Natural killer cell (primary cell): ENCODE results near the gene ETV6. TPM values are rescaled to one million over a fixed set of nuclear protein-coding genes. Genes with fewer than 3 reads are reported as not detected.

Experiments
- ATAC-seq, 3 donors: fragments of 150-1000 bp in 2 of 3; fragments of 200-7000 bp in 1 of 3; cut with Tn5 transposase; 1 replicate in 1 of 3; 2 replicates in 2 of 3; pipeline ENCODE4 v1.10.0; 2021; ENCODE audit warnings: mild to moderate bottlenecking in 2 of 3, moderate library complexity in 2 of 3
- DNase-seq, 2 donors: peaks; one replicate each; pipeline versions ENCODE4 v3.0.0 to v3.0.0-alpha.2; 2013 to 2021; ENCODE audit warnings: mixed read lengths in 1 of 2
- H3K27ac ChIP-seq: one replicate; pipeline ENCODE4 v1.5.1; 2013; ENCODE audit warnings: mild to moderate bottlenecking, low read length
- H3K27me3 ChIP-seq: one replicate; pipeline ENCODE4 v1.6.1; 2013; ENCODE audit warnings: low read length; ENCODE audit not compliant: control insufficient read depth, insufficient read depth
- H3K36me3 ChIP-seq: one replicate; pipeline ENCODE4 v1.6.1; 2013; ENCODE audit warnings: low read length; ENCODE audit not compliant: control insufficient read depth, insufficient read depth
- H3K4me1 ChIP-seq: one replicate; pipeline ENCODE4 v1.6.1; 2013; ENCODE audit warnings: low read length; ENCODE audit not compliant: control insufficient read depth, insufficient read depth
- H3K4me3 ChIP-seq: one replicate; pipeline ENCODE4 v1.5.1; 2013; ENCODE audit warnings: low read length
- H3K9me3 ChIP-seq: one replicate; pipeline ENCODE4 v1.6.1; 2013; ENCODE audit warnings: low read length; ENCODE audit not compliant: control insufficient read depth, insufficient read depth
- H3K27ac Mint-ChIP-seq, 2 donors: one replicate each; pipeline ENCODE4 v1.8.0; 2022; ENCODE audit warnings: mild to moderate bottlenecking in 2 of 2, mixed read lengths in 2 of 2, moderate library complexity in 1 of 2
- H3K27me3 Mint-ChIP-seq, 2 donors: one replicate each; pipeline ENCODE4 v1.8.0; 2022; ENCODE audit warnings: low read depth in 2 of 2, mixed read lengths in 2 of 2
- H3K36me3 Mint-ChIP-seq: one replicate; pipeline ENCODE4 v1.8.0; 2022; ENCODE audit warnings: mixed read lengths
- H3K4me1 Mint-ChIP-seq, 2 donors: one replicate each; pipeline ENCODE4 v1.8.0; 2022; ENCODE audit warnings: mixed read lengths in 2 of 2
- H3K4me3 Mint-ChIP-seq: one replicate; pipeline ENCODE4 v1.8.0; 2022; ENCODE audit warnings: mild to moderate bottlenecking, moderate library complexity, mixed read lengths
- H3K9me3 Mint-ChIP-seq, 2 donors: one replicate each; pipeline ENCODE4 v1.8.0; 2022; ENCODE audit warnings: mixed read lengths in 2 of 2
- WGBS: methylation state at CpG from one replicate; pipeline ENCODE4 v1.1.7; 2013; ENCODE audit warnings: missing lambda C conversion rate; ENCODE audit not compliant: insufficient coverage; 5-methylcytosine and 5-hydroxymethylcytosine counted together
- intact Hi-C: fragments of 100-400 bp; cut with micrococcal nuclease; formaldehyde crosslinking; loops from one replicate; pipeline ENCODE4 v1.14.2; 2022
- total RNA-seq, 4 donors: library from RNA; stranded (reverse); fragments of 120-200 nt in 1 of 4; gene quantifications; one replicate each; pipeline versions ENCODE4 v1.2.3 to v1.2.4, GENCODE V29; 2013 to 2022
- TF ChIP-seq, protein P1 (sequence below): fragments of 200-600 bp; IDR thresholded peaks from one replicate; pipeline ENCODE4 v1.8.0; 2022; ENCODE audit warnings: antibody characterized with exemption

Gene ETV6
- total RNA-seq, 3 donors from 2014 or later (not counting 1 experiment from before 2014, with no cell fraction given): 38.9 to 49.5 (median 40.6) TPM

GRCh38 chr12:11884706-11885105 lies 235.2 kb downstream of the ETV6 start:
- Mint-ChIP-seq H3K36me3 (peaks cover 14% of the 10 kb centered on the region), H3K9me3 (no peaks in the 10 kb centered on the region), H3K4me1 (peaks cover 7 to 18% of the 10 kb centered on the region in 2 donors), H3K27ac (no peak overlapping the region), H3K27me3 (no peaks in the 10 kb centered on the region), H3K4me3 (no peak overlapping the region)
- H3K4me3 ChIP-seq: no peak overlapping the region
- no peaks in the 10 kb centered on the region for H3K4me1 ChIP-seq
- DNase-seq (no peak), ATAC-seq (no peak)
- intact Hi-C loops: no loop called here
- TF ChIP-seq, protein P1, sequence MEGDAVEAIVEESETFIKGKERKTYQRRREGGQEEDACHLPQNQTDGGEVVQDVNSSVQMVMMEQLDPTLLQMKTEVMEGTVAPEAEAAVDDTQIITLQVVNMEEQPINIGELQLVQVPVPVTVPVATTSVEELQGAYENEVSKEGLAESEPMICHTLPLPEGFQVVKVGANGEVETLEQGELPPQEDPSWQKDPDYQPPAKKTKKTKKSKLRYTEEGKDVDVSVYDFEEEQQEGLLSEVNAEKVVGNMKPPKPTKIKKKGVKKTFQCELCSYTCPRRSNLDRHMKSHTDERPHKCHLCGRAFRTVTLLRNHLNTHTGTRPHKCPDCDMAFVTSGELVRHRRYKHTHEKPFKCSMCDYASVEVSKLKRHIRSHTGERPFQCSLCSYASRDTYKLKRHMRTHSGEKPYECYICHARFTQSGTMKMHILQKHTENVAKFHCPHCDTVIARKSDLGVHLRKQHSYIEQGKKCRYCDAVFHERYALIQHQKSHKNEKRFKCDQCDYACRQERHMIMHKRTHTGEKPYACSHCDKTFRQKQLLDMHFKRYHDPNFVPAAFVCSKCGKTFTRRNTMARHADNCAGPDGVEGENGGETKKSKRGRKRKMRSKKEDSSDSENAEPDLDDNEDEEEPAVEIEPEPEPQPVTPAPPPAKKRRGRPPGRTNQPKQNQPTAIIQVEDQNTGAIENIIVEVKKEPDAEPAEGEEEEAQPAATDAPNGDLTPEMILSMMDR: no peak
- no peaks in the 10 kb centered on the region for H3K9me3 ChIP-seq
- no peak overlapping the region for H3K27ac ChIP-seq
- no peaks in the 10 kb centered on the region for H3K27me3 ChIP-seq
- 75% methylated on average over 2 of the region's 2 CpGs for WGBS
- peaks cover 31% of the 10 kb centered on the region for H3K36me3 ChIP-seq

DNA sequence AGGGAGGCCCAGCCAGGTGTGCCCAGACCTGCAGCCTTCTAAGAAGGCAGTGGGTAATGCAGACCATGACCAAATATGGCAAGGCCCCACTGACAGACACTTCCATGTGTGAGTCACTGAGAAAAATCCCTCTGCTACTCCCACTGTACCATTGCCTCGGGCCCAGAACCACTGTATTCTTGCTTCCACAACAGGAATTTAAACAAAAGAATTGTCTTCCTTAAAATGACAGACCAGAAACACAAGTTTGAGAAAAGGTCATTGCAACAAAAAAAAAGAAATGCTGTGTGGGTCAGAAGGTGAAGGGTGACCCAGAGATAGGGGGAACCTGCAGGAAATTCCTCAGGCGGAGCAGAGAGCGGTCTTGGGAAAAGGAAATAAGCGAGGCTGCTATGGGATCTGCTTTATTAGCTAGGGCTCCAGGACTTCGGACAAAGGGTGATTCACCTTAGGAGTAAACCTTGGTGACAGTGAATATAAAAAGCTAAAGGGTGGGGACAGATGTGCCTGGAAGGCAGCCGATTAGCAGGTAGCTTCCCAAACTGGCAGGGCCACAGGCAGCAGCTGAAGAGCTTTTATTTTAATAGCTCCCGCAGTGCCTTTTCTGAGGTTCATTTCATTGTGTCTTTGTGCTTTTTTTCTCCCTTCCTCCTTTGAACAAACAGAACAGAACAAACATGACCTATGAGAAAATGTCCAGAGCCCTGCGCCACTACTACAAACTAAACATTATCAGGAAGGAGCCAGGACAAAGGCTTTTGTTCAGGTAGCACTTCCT lies 236.0 kb downstream of the ETV6 start:
- Mint-ChIP-seq H3K4me3 (no peak overlapping the region), H3K36me3 (peaks cover 15% of the 10 kb centered on the region), H3K9me3 (no peaks in the 10 kb centered on the region), H3K27ac (no peak overlapping the region), H3K27me3 (no peaks in the 10 kb centered on the region), H3K4me1 (peaks cover 9 to 19% of the 10 kb centered on the region in 2 donors)
- DNase-seq (no peak), ATAC-seq (no peak)
- no peak overlapping the region for H3K27ac ChIP-seq
- peaks cover 33% of the 10 kb centered on the region for H3K36me3 ChIP-seq
- 98% methylated on average over 8 of the region's 8 CpGs for WGBS
- no peaks in the 10 kb centered on the region for H3K9me3 ChIP-seq
- H3K4me1 ChIP-seq: no peaks in the 10 kb centered on the region
- intact Hi-C loops: no loop called here
- H3K27me3 ChIP-seq: no peaks in the 10 kb centered on the region
- TF ChIP-seq, protein P1: no peak
- no peak overlapping the region for H3K4me3 ChIP-seq

GRCh38 chr12:11886339-11886738 lies 236.9 kb downstream of the ETV6 start:
- H3K4me1 ChIP-seq: no peaks in the 10 kb centered on the region
- Mint-ChIP-seq H3K36me3 (peaks cover 15% of the 10 kb centered on the region), H3K4me3 (no peak overlapping the region), H3K27ac (peak overlapping the region in 1 of 2 donors; percentile 4), H3K27me3 (no peaks in the 10 kb centered on the region), H3K4me1 (peaks cover 9 to 19% of the 10 kb centered on the region in 2 donors), H3K9me3 (no peaks in the 10 kb centered on the region)
- WGBS: 97% methylated on average over 2 of the region's 3 CpGs
- H3K9me3 ChIP-seq: no peaks in the 10 kb centered on the region
- H3K4me3 ChIP-seq: no peak overlapping the region
- no peak overlapping the region for H3K27ac ChIP-seq
- peaks cover 40% of the 10 kb centered on the region for H3K36me3 ChIP-seq
- TF ChIP-seq, protein P1: no peak
- H3K27me3 ChIP-seq: no peaks in the 10 kb centered on the region
- DNase-seq (no peak), ATAC-seq (no peak)
- intact Hi-C loops: no loop called here

- Mint-ChIP-seq H3K4me1 (peaks cover 9 to 16% of the 10 kb centered on the region in 2 donors), H3K4me3 (no peak overlapping the region), H3K9me3 (no peaks in the 10 kb centered on the region), H3K27me3 (no peaks in the 10 kb centered on the region), H3K36me3 (peaks cover 15% of the 10 kb centered on the region), H3K27ac (no peak overlapping the region)
- Histone ChIP-seq H3K27ac (no peak overlapping the region), H3K4me3 (no peak overlapping the region), H3K9me3 (no peaks in the 10 kb centered on the region), H3K36me3 (peaks cover 44% of the 10 kb centered on the region), H3K27me3 (no peaks in the 10 kb centered on the region), H3K4me1 (no peaks in the 10 kb centered on the region)
- no peak for DNase-seq
- intact Hi-C loops: no loop called here
- 90% methylated on average over 3 of the region's 3 CpGs for WGBS
- TF ChIP-seq, protein P1: no peak
- ATAC-seq: no peak
Observed at GRCh38 chr12:11888029-11888428, 238.6 kb downstream of the ETV6 start.
